ENCODE measurements around the gene HBEGF. TPM values are rescaled to one million over a fixed set of nuclear protein-coding genes. Genes with fewer than 3 reads are reported as not detected.

The HBEGF gene
- total RNA-seq, 1 experiment from 2014 or later: 2.4 TPM

DNA sequence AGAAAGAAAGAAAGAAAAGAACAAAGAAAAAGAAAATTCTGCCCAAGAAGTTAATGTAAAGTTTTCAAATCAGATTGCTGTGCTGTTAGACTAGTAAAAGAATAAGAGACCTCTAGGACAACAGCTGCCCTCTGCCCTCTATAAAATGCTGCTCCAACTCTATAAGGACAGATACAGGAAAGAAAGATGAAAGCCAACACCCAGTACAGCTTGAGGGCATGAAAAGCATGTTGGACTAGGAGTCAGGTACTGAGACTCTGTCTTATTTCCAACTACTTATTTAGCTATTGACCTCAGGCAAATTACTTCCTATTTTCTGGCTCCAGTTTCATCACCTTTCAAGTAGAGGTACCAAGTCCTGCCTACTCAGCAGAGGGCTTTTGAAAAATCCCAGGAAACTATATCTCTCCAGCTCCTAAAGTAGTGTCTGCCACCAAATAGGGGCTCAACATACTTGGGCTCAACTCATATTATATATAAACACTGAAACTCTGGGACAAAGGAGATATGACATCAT is 5.7 kb downstream of the HBEGF start:
- Histone ChIP-seq H4K91ac (ENCODE audit: insufficient read length, low read depth, low read length) (no peak overlapping the region), H3K27ac (ENCODE audit: insufficient read length, low read depth, low read length) (no peak overlapping the region), H4K8ac (replicated peaks; ENCODE audit: insufficient read length, low read depth, low read length) (no peak overlapping the region), H3K56ac (ENCODE audit: insufficient read length, low read depth, low read length) (no peak overlapping the region), H2BK5ac (ENCODE audit: insufficient read length, low read length) (no peak overlapping the region), H4K20me1 (ENCODE audit: control insufficient read depth, insufficient read depth, insufficient read length) (no peaks in the 10 kb centered on the region), H3K4me2 (ENCODE audit: insufficient read depth, insufficient read length, low read length) (no peak overlapping the region), H3K27me3 (ENCODE audit: insufficient read depth, low read length) (peaks cover 3% of the 10 kb centered on the region; the same call in 1 of the 2 replicates), H3K4ac (ENCODE audit: low read depth, low read length) (no peak overlapping the region), H4K5ac (ENCODE audit: insufficient read length, low read depth, low read length) (no peak overlapping the region), H3K9me3 (ENCODE audit: control insufficient read depth, low read depth, low read length) (no peaks in the 10 kb centered on the region), H2AK5ac (ENCODE audit: insufficient read length, low read length) (no peak overlapping the region), H2BK20ac (ENCODE audit: low read depth, low read length, poor library complexity, severe bottlenecking) (no peak overlapping the region), H3K4me1 (ENCODE audit: insufficient read depth, low read length) (no peaks in the 10 kb centered on the region; the same call in 1 of the 2 replicates), H3K23ac (ENCODE audit: insufficient read length, low read depth, low read length) (no peak overlapping the region), H3K18ac (ENCODE audit: insufficient read length, low read depth, low read length) (no peak overlapping the region), H3K9ac (ENCODE audit: extremely low read depth, insufficient read length, low read length) (no peak overlapping the region), H3K79me1 (ENCODE audit: insufficient read depth, low read depth, low read length, poor library complexity, severe bottlenecking) (no peaks in the 10 kb centered on the region), H2BK15ac (ENCODE audit: low read depth, low read length) (no peak overlapping the region), H2BK12ac (ENCODE audit: insufficient read length, low read depth, low read length) (no peak overlapping the region), H3K79me2 (ENCODE audit: insufficient read depth, low read length) (no peaks in the 10 kb centered on the region), H2AFZ (ENCODE audit: low read length) (no peak overlapping the region), H3K23me2 (ENCODE audit: insufficient read length, low read depth, low read length, poor library complexity, severe bottlenecking) (peaks cover 2% of the 10 kb centered on the region), H3T11ph (ENCODE audit: low read length) (no peak overlapping the region), H2BK120ac (ENCODE audit: low read depth, low read length, poor library complexity, severe bottlenecking) (no peak overlapping the region), H3K14ac (ENCODE audit: insufficient read depth, low read length) (no peak overlapping the region)
- Mint-ChIP-seq H3K27ac (no peak overlapping the region), H3K36me3 (ENCODE audit: insufficient read depth in 1 of 3, low read depth in 3 of 3) (peaks cover 0 to 4% (median 0%) of the 10 kb centered on the region in 3 experiments; a peak in 3 of 7 replicates), H3K4me1 (peaks cover 9 to 14% of the 10 kb centered on the region in 2 experiments), H3K9me3 (no peaks in the 10 kb centered on the region), H3K4me3 (no peak overlapping the region), H3K27me3 (ENCODE audit: low read depth) (peaks cover 9% of the 10 kb centered on the region)
- DNase-seq: no peak
- TF ChIP-seq, protein P1, sequence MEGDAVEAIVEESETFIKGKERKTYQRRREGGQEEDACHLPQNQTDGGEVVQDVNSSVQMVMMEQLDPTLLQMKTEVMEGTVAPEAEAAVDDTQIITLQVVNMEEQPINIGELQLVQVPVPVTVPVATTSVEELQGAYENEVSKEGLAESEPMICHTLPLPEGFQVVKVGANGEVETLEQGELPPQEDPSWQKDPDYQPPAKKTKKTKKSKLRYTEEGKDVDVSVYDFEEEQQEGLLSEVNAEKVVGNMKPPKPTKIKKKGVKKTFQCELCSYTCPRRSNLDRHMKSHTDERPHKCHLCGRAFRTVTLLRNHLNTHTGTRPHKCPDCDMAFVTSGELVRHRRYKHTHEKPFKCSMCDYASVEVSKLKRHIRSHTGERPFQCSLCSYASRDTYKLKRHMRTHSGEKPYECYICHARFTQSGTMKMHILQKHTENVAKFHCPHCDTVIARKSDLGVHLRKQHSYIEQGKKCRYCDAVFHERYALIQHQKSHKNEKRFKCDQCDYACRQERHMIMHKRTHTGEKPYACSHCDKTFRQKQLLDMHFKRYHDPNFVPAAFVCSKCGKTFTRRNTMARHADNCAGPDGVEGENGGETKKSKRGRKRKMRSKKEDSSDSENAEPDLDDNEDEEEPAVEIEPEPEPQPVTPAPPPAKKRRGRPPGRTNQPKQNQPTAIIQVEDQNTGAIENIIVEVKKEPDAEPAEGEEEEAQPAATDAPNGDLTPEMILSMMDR (conservative IDR thresholded peaks at IDR 0.05): no peak

Measured in H9 (cell line).